HG02870 (cell line): ENCODE data around the gene CEP78.

Experiments used
- ATAC-seq: cut with Tn5 transposase; IDR thresholded peaks from one replicate; pipeline ENCODE4 v1.9.1; 2021; ENCODE audit warnings: mild to moderate bottlenecking, moderate library complexity; ENCODE audit not compliant: unreplicated experiment

The CEP78 gene

DNA sequence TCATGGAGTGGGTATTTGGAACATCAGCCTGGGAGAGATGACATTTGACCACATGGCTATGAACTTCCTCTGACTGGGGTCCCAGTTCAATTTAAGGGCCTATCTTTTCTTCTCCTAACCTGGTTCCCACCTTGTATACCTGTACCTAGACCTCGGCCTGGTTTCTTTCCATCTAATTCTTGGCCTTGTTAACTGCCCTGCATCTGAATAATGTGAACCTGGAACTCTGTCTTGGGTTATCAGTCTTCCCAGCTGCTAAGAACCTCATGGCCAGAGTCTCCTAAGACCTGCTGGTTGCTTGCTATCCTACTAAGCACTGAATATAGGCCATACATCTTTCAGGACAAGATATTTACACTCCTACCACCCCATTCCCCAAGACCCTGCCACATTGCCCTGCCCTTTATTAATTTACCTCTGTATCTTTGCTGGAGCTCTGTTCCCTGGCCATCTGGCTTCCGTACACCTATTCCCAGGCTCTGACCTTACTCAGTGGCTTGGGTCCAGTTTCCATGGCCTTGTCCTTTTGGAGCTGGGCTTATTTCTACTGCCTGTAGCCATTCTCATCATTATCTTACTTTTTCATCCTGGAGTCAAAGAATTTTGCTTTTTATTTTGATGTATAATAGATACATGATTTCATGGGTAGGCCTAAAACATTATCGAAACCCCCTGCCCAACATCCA, 67.6 kb downstream of the CEP78 start:
- ATAC-seq = no peak

DNA sequence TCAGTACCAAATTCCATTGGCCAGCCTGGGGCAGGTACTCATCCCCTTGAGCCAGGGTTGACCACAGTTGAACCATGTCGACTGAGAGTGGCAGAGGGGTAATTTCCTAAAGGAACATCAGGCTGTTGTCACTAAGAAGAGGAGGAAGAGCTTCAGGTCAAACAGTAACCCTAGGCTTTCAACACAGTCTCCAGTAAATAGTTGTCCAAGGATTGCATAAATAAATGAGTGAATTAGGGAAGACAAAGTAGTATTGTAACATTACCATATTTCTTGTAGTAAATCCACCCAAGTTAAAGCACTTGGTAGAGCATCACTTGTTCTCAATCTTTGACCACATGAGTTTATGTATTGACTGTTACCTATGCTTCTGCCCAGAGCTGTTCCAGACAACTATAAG, 68.5 kb downstream of the CEP78 start:
- ATAC-seq = no peak

- no peak for ATAC-seq
Observed at GRCh38 chr9:78306222-78307076, 70.6 kb downstream of the CEP78 start.

DNA sequence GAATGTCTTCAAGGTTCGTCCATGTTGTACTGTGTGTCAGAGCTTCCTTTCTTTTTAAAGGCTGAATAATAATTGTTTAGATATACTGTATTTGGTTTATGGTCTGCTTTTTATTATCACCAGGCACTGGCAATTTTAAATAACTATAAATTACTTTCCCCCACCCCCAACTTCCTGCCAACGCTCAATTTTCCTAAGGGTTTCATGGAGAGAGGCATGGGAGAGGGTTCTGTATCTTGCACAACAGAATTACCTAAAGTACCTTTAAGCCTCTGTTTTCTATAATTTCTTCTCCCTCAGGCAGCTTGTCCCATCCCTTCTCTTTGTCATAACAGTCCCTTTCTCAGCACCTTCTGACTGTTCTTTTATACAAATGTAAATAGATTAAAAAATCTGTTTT, 71.5 kb downstream of the CEP78 start:
- no peak for ATAC-seq

DNA sequence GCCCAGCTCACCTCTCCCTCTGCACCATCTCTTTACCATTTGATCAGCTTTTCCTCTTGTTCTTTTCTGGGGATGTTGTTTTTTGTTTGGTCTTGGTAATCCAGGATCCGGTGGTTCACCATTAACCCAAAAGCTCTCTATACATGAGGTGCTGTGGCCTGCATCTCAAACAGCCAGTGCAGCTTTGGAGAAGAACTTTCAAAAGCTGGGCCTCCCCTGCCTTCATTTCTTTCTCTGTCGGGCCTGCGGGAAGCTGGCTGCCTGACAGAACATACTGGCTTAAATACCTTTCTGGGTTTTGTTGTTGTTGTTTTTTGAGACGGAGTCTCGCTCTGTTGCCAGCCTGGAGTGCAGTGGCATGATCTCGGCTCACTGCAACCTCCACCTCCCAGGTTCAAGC, 73.2 kb downstream of the CEP78 start:
- no peak for ATAC-seq

DNA sequence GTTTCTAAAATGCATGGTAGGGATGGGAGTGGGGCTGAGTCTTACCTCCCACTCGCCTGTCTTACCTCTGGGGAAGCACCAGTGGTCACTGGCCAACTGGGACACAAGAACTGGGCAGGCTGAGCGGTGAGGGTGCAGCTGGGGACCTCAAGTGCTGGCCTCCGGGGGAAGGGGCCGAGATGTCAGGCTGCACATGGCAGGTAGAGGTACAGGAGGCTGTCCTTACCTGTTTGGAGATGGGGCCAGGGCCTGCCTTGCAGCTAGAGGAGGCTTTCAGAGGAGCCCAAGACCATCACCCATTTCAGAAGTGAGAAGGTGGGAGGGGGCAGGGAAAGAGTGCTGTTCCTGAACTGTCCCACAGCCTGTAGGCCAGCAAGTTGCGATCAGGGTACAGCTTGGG, 75.2 kb downstream of the CEP78 start:
- ATAC-seq = no peak

DNA sequence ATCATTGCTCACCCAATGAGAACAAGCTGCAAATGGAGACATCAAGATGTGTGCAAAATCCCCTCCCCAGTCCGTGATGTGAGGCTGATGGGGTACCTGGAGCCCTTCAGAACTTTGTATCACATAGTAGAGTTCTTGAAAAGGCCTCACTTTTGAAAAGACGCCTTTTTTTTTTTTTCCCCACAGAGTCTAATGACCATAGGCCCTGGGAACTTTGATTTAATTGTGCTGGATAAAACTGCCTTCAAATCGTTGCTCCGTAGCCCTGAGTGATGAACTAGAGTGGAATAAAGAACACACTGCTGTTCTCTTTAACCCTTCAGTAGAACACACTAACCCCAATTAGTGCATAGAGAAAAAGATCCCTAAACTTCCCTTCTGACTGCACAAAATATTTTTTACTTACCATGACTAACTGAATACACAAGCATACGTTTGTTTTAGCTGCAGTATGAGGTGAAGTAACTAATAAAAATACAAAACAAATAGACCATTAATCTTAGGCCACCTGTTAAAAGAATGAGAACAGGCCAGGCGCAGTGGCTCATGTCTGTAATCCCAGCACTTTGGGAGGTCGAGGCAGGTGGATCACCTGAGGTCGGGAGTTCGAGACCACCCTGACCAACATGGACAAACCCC, 76.1 kb downstream of the CEP78 start:
- ATAC-seq = no peak

GRCh38 chr9:78314550-78314949, 78.7 kb downstream of the CEP78 start:
- ATAC-seq = no peak

GRCh38 chr9:78314953-78315870, 79.3 kb downstream of the CEP78 start:
- no peak for ATAC-seq

GRCh38 chr9:78316166-78316892, 80.5 kb downstream of the CEP78 start:
- no peak for ATAC-seq

DNA sequence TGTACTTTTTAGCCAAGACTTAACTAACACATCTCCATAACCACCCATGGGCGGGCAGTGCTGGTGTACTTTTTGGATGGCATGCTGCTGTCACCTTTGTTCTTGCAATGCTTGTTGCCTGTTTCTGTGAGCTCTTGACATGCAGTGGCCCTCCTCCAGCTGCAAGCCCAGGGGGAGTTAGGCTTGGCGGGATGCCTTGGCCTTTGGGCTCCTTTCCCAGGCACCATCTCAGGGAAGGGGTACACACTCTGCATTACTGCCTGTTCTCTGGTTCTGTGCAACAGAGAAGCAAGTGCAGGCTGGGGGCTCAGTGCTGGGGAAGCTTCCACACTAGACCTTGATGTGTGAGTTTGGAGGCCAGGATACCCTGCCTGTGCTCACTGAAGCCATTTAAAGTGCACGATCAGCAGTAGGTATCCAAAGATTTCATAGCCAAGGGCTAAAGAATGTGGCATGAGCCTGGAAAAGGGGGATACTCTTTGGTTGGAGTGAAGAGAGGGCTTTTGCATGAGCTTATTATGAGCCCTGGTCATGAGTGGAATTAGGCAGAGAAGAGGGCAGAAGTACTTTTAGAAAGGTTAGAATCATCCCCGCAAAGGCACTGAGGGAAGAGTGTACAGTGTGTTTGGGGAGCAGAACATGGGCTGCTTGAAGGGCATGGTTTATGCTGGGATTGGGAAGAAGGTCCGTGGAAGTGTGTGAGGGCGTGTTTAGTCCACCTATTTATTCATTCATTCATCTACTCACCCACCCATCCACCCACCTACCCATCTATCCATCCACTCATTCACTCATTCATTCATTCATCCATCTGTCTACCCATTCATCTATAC, 83.5 kb downstream of the CEP78 start:
- no peak for ATAC-seq

GRCh38 chr9:78320030-78320693, 84.3 kb downstream of the CEP78 start:
- no peak for ATAC-seq

- ATAC-seq = no peak
Observed at GRCh38 chr9:78320875-78321496, 85.1 kb downstream of the CEP78 start.

GRCh38 chr9:78321505-78321904, 85.6 kb downstream of the CEP78 start:
- no peak for ATAC-seq

DNA sequence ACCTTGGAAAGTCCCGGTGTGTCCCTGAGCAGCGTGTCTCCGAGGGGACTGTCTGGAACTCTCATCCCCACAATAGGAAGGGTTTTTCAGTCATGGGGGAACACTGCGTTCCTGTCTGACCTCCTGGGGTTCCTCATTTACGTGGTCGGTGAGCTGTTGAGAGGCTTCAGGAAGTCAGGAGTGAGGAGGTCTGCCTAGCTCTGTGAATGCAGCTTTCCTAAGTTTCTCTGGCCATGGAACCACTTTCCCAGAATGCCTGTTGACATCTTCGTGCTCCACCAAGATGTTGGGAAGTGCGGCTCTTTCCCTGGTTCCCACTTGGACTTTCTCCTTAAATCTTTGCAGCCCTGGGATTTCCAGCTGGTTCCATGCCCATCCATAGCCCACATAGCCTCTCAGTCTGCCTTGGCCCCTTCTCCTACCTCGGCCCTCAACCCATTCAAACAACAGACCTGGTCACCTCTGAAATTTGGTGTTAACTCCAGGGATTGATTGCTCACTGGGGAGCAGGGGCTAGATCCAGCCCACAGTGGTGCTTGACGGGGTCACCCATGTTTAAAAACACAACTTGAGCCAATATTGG, 88.3 kb downstream of the CEP78 start:
- no peak for ATAC-seq

- ATAC-seq = no peak
Observed at GRCh38 chr9:78324682-78325081, 88.8 kb downstream of the CEP78 start.

- ATAC-seq = no peak
Observed at GRCh38 chr9:78325343-78325742, 89.5 kb downstream of the CEP78 start.

GRCh38 chr9:78325846-78326360, 90.0 kb downstream of the CEP78 start:
- no peak for ATAC-seq
